ENCODE results near the gene RP2.

GRCh38 chrX:46811121-46811520 is 25.7 kb upstream of the RP2 start:
- TF ChIP-seq, protein P1, sequence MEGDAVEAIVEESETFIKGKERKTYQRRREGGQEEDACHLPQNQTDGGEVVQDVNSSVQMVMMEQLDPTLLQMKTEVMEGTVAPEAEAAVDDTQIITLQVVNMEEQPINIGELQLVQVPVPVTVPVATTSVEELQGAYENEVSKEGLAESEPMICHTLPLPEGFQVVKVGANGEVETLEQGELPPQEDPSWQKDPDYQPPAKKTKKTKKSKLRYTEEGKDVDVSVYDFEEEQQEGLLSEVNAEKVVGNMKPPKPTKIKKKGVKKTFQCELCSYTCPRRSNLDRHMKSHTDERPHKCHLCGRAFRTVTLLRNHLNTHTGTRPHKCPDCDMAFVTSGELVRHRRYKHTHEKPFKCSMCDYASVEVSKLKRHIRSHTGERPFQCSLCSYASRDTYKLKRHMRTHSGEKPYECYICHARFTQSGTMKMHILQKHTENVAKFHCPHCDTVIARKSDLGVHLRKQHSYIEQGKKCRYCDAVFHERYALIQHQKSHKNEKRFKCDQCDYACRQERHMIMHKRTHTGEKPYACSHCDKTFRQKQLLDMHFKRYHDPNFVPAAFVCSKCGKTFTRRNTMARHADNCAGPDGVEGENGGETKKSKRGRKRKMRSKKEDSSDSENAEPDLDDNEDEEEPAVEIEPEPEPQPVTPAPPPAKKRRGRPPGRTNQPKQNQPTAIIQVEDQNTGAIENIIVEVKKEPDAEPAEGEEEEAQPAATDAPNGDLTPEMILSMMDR (IDR thresholded peaks at IDR 0.05): no peak
- TF ChIP-seq POLR2A (IDR thresholded peaks at IDR 0.05; ENCODE audit: low read length) (no peak), MAZ (IDR thresholded peaks at IDR 0.05; ENCODE audit: borderline replicate concordance, low read depth, low read length) (no peak), SMC3 (IDR thresholded peaks at IDR 0.05) (no peak), ESRRA (IDR thresholded peaks at IDR 0.05; ENCODE audit: borderline replicate concordance, low read length) (no peak), KDM1A (IDR thresholded peaks at IDR 0.05; ENCODE audit: low read depth) (no peak), ZFP36 (IDR thresholded peaks at IDR 0.05; ENCODE audit: borderline replicate concordance, partially characterized antibody) (no peak), JUN (IDR thresholded peaks at IDR 0.05) (no peak), FOSL2 (IDR thresholded peaks at IDR 0.05) (no peak), FOSL2 (CRISPR knock-in tag; IDR thresholded peaks at IDR 0.05) (no peak), CEBPB (IDR thresholded peaks at IDR 0.05) (no peak), BHLHE40 (IDR thresholded peaks at IDR 0.05; ENCODE audit: low read depth, low read length) (no peak), ZC3H11A (IDR thresholded peaks at IDR 0.05) (no peak)
- TF ChIP-seq, protein P2, sequence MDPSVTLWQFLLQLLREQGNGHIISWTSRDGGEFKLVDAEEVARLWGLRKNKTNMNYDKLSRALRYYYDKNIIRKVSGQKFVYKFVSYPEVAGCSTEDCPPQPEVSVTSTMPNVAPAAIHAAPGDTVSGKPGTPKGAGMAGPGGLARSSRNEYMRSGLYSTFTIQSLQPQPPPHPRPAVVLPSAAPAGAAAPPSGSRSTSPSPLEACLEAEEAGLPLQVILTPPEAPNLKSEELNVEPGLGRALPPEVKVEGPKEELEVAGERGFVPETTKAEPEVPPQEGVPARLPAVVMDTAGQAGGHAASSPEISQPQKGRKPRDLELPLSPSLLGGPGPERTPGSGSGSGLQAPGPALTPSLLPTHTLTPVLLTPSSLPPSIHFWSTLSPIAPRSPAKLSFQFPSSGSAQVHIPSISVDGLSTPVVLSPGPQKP (IDR thresholded peaks at IDR 0.05; ENCODE audit: low read depth, low read length): no peak

Data from A549 (cell line).